ENCODE data around the gene SDCCAG8. TPM values are rescaled to one million over a fixed set of nuclear protein-coding genes. Genes with fewer than 3 reads are reported as not detected.

Gene SDCCAG8
- total RNA-seq, 1 donor from 2014 or later = 21.4 TPM

- peak in 1 of 2 donors; percentile 6 for DNase-seq (ENCODE audit: low read depth in 2 of 2)
Measured at GRCh38 chr1:243482141-243483022, 226.5 kb downstream of the SDCCAG8 start.

- peak in 1 of 2 donors; percentile 24 for DNase-seq (ENCODE audit: low read depth in 2 of 2)
Measured at GRCh38 chr1:243483071-243483771, 227.4 kb downstream of the SDCCAG8 start.

- DNase-seq (ENCODE audit: low read depth in 2 of 2) = no peak
Measured at GRCh38 chr1:243483952-243484351, 228.1 kb downstream of the SDCCAG8 start.

- no peak for DNase-seq (ENCODE audit: low read depth in 2 of 2)
Measured at GRCh38 chr1:243487036-243487648, 231.3 kb downstream of the SDCCAG8 start.

GRCh38 chr1:243487649-243488227 is 231.9 kb downstream of the SDCCAG8 start:
- DNase-seq (ENCODE audit: low read depth in 2 of 2) = no peak

- no peak for DNase-seq (ENCODE audit: low read depth in 2 of 2)
Measured at GRCh38 chr1:243488459-243489157, 232.8 kb downstream of the SDCCAG8 start.

GRCh38 chr1:243489158-243489527 is 233.3 kb downstream of the SDCCAG8 start:
- DNase-seq (ENCODE audit: low read depth in 2 of 2) = no peak

- DNase-seq (ENCODE audit: low read depth in 2 of 2) = no peak
Measured at GRCh38 chr1:243489681-243490546, 234.1 kb downstream of the SDCCAG8 start.

GRCh38 chr1:243490748-243491686 is 235.2 kb downstream of the SDCCAG8 start:
- DNase-seq (ENCODE audit: low read depth in 2 of 2) = no peak

GRCh38 chr1:243493156-243494129 is 237.6 kb downstream of the SDCCAG8 start:
- DNase-seq (ENCODE audit: low read depth in 2 of 2) = no peak

- DNase-seq (ENCODE audit: low read depth in 2 of 2) = no peak
Measured at GRCh38 chr1:243494741-243495431, 239.0 kb downstream of the SDCCAG8 start.

- DNase-seq (ENCODE audit: low read depth in 2 of 2) = peak in 1 of 2 donors; percentile 22
Measured at GRCh38 chr1:243495442-243496186, 239.8 kb downstream of the SDCCAG8 start.

GRCh38 chr1:243496187-243496646 is 240.4 kb downstream of the SDCCAG8 start:
- no peak for DNase-seq (ENCODE audit: low read depth in 2 of 2)

GRCh38 chr1:243496806-243497205 is 241.0 kb downstream of the SDCCAG8 start:
- no peak for DNase-seq (ENCODE audit: low read depth in 2 of 2)

GRCh38 chr1:243497939-243498681 is 242.3 kb downstream of the SDCCAG8 start:
- DNase-seq (ENCODE audit: low read depth in 2 of 2) = no peak

- DNase-seq (ENCODE audit: low read depth in 2 of 2) = no peak
Measured at GRCh38 chr1:243499248-243499647, 243.4 kb downstream of the SDCCAG8 start.

Measured in dermis microvascular lymphatic vessel endothelial cell (primary cell).